Measurements from ENCODE around the gene SCN3B. TPM values are rescaled to one million over a fixed set of nuclear protein-coding genes. Genes with fewer than 3 reads are reported as not detected.

The SCN3B gene
- total RNA-seq, 2 experiments from 2014 or later = 0.03 TPM; not detected in 1

- no peak for DNase-seq
- Mint-ChIP-seq H3K9me3 (no peaks in the 10 kb centered on the region), H3K27me3 (no peaks in the 10 kb centered on the region), H3K4me3 (no peak overlapping the region), H3K27ac (no peak overlapping the region), H3K36me3 (ENCODE audit: low read depth) (peaks cover 60% of the 10 kb centered on the region), H3K4me1 (no peaks in the 10 kb centered on the region)
- ChIA-PET POLR2A (no interaction called here), CTCF (interaction anchor here (0.5 kb wide), 1 partner anchor 104 kb away, joined by 4 read pairs; no protein-coding TSS in a partner anchor)
Measured at GRCh38 chr11:123611698-123612097, 42.7 kb downstream of the SCN3B start.

- CTCF ChIA-PET = no interaction called here
Measured at GRCh38 chr11:123608945-123609344, 45.5 kb downstream of the SCN3B start.

GRCh38 chr11:123608371-123608770, 46.1 kb downstream of the SCN3B start:
- H3K27me3 Mint-ChIP-seq = no peaks in the 10 kb centered on the region
- H3K27ac Mint-ChIP-seq = no peak overlapping the region
- POLR2A ChIA-PET = no interaction called here
- H3K4me1 Mint-ChIP-seq = no peaks in the 10 kb centered on the region
- no peaks in the 10 kb centered on the region for H3K9me3 Mint-ChIP-seq
- CTCF ChIA-PET = no interaction called here
- DNase-seq = no peak
- no peak overlapping the region for H3K4me3 Mint-ChIP-seq
- peaks cover 63% of the 10 kb centered on the region for H3K36me3 Mint-ChIP-seq (ENCODE audit: low read depth)

More at GRCh38 chr11:123608945-123609344, 45.5 kb downstream of the SCN3B start:
- Mint-ChIP-seq H3K36me3 (ENCODE audit: low read depth) (peaks cover 60% of the 10 kb centered on the region), H3K4me3 (no peak overlapping the region), H3K27ac (no peak overlapping the region), H3K27me3 (no peaks in the 10 kb centered on the region), H3K4me1 (no peaks in the 10 kb centered on the region), H3K9me3 (no peaks in the 10 kb centered on the region)
- POLR2A ChIA-PET = no interaction called here
- DNase-seq = no peak

GRCh38 chr11:123607781-123608180, 46.6 kb downstream of the SCN3B start:
- POLR2A ChIA-PET = no interaction called here

GRCh38 chr11:123603666-123604065, 50.8 kb downstream of the SCN3B start:
- Mint-ChIP-seq H3K4me3 (no peak overlapping the region), H3K27me3 (no peaks in the 10 kb centered on the region), H3K27ac (no peak overlapping the region), H3K9me3 (no peaks in the 10 kb centered on the region), H3K4me1 (no peaks in the 10 kb centered on the region), H3K36me3 (ENCODE audit: low read depth) (peaks cover 68% of the 10 kb centered on the region)
- POLR2A ChIA-PET = no interaction called here
- no peak for DNase-seq
- CTCF ChIA-PET = no interaction called here

More at GRCh38 chr11:123607781-123608180, 46.6 kb downstream of the SCN3B start:
- no peak for DNase-seq
- Mint-ChIP-seq H3K27me3 (no peaks in the 10 kb centered on the region), H3K4me3 (no peak overlapping the region), H3K4me1 (no peaks in the 10 kb centered on the region), H3K9me3 (no peaks in the 10 kb centered on the region), H3K36me3 (ENCODE audit: low read depth) (peaks cover 61% of the 10 kb centered on the region), H3K27ac (no peak overlapping the region)
- CTCF ChIA-PET = interaction anchor here (1.2 kb wide), 1 partner anchor 9 kb away, joined by 3 read pairs; no protein-coding TSS in a partner anchor

- Mint-ChIP-seq H3K36me3 (ENCODE audit: low read depth) (peaks cover 69% of the 10 kb centered on the region), H3K9me3 (no peaks in the 10 kb centered on the region), H3K4me3 (no peak overlapping the region), H3K27me3 (no peaks in the 10 kb centered on the region), H3K4me1 (no peaks in the 10 kb centered on the region), H3K27ac (no peak overlapping the region)
- CTCF ChIA-PET = interaction anchor here (0.6 kb wide), 1 partner anchor 67 kb away, joined by 4 read pairs; no protein-coding TSS in a partner anchor
- POLR2A ChIA-PET = no interaction called here
- DNase-seq = no peak
Measured at GRCh38 chr11:123601743-123602142, 52.7 kb downstream of the SCN3B start.

- Mint-ChIP-seq H3K9me3 (no peaks in the 10 kb centered on the region), H3K27me3 (no peaks in the 10 kb centered on the region), H3K4me3 (no peak overlapping the region), H3K36me3 (ENCODE audit: low read depth) (peaks cover 70% of the 10 kb centered on the region), H3K4me1 (no peaks in the 10 kb centered on the region), H3K27ac (no peak overlapping the region)
- POLR2A ChIA-PET = no interaction called here
- CTCF ChIA-PET = no interaction called here
- no peak for DNase-seq
Measured at GRCh38 chr11:123601136-123601535, 53.3 kb downstream of the SCN3B start.

- Mint-ChIP-seq H3K27ac (no peak overlapping the region), H3K4me3 (no peak overlapping the region), H3K4me1 (no peaks in the 10 kb centered on the region), H3K9me3 (no peaks in the 10 kb centered on the region), H3K36me3 (ENCODE audit: low read depth) (peaks cover 63% of the 10 kb centered on the region), H3K27me3 (no peaks in the 10 kb centered on the region)
- CTCF ChIA-PET = interaction anchor here (2.6 kb wide), 1 partner anchor 17 kb away, joined by 8 read pairs; no protein-coding TSS in a partner anchor
- no peak for DNase-seq
- POLR2A ChIA-PET = no interaction called here
Measured at GRCh38 chr11:123597859-123598258, 56.6 kb downstream of the SCN3B start.

GRCh38 chr11:123594921-123595320, 59.5 kb downstream of the SCN3B start:
- CTCF ChIA-PET = no interaction called here
- no peak overlapping the region for H3K4me3 Mint-ChIP-seq
- no peaks in the 10 kb centered on the region for H3K4me1 Mint-ChIP-seq
- peaks cover 47% of the 10 kb centered on the region for H3K36me3 Mint-ChIP-seq (ENCODE audit: low read depth)
- DNase-seq = no peak
- no peaks in the 10 kb centered on the region for H3K27me3 Mint-ChIP-seq
- H3K27ac Mint-ChIP-seq = no peak overlapping the region
- POLR2A ChIA-PET = no interaction called here
- H3K9me3 Mint-ChIP-seq = no peaks in the 10 kb centered on the region

- Mint-ChIP-seq H3K27me3 (no peaks in the 10 kb centered on the region), H3K9me3 (no peaks in the 10 kb centered on the region), H3K4me3 (no peak overlapping the region), H3K36me3 (ENCODE audit: low read depth) (peaks cover 44% of the 10 kb centered on the region), H3K27ac (no peak overlapping the region), H3K4me1 (no peaks in the 10 kb centered on the region)
- POLR2A ChIA-PET = no interaction called here
- CTCF ChIA-PET = no interaction called here
- DNase-seq = no peak
Measured at GRCh38 chr11:123594188-123594901, 60.1 kb downstream of the SCN3B start.

GRCh38 chr11:123593570-123593969, 60.9 kb downstream of the SCN3B start:
- ChIA-PET POLR2A (no interaction called here), CTCF (no interaction called here)
- Mint-ChIP-seq H3K27ac (no peak overlapping the region), H3K9me3 (no peaks in the 10 kb centered on the region), H3K4me3 (no peak overlapping the region), H3K36me3 (ENCODE audit: low read depth) (peaks cover 36% of the 10 kb centered on the region), H3K4me1 (no peaks in the 10 kb centered on the region), H3K27me3 (no peaks in the 10 kb centered on the region)
- DNase-seq = no peak

GRCh38 chr11:123590296-123590912, 64.0 kb downstream of the SCN3B start:
- CTCF ChIA-PET = interaction anchor here (1.2 kb wide), 2 partner anchors 10 to 14 kb away, joined by 3 to 4 read pairs; no protein-coding TSS in a partner anchor
- Mint-ChIP-seq H3K4me1 (no peaks in the 10 kb centered on the region), H3K4me3 (no peak overlapping the region), H3K27me3 (no peaks in the 10 kb centered on the region), H3K27ac (no peak overlapping the region), H3K36me3 (ENCODE audit: low read depth) (peaks cover 16% of the 10 kb centered on the region), H3K9me3 (no peaks in the 10 kb centered on the region)
- POLR2A ChIA-PET = no interaction called here
- DNase-seq = no peak

- Mint-ChIP-seq H3K4me3 (no peak overlapping the region), H3K27ac (no peak overlapping the region), H3K4me1 (no peaks in the 10 kb centered on the region), H3K9me3 (no peaks in the 10 kb centered on the region), H3K36me3 (ENCODE audit: low read depth) (peaks cover 4% of the 10 kb centered on the region), H3K27me3 (no peaks in the 10 kb centered on the region)
- DNase-seq = no peak
- ChIA-PET POLR2A (no interaction called here), CTCF (interaction anchor here (1.2 kb wide), 1 partner anchor 8 kb away, joined by 4 read pairs; no protein-coding TSS in a partner anchor)
Measured at GRCh38 chr11:123588864-123589262, 65.6 kb downstream of the SCN3B start.
